ENCODE data around the gene USP9Y. TPM values are rescaled to one million over a fixed set of nuclear protein-coding genes. Genes with fewer than 3 reads are reported as not detected.
"Not testable (repeated sequence)": the region's sequence is repeated elsewhere in the genome, so short reads cannot be mapped to it uniquely, and the experiment has no call there.

The USP9Y gene, protein sequence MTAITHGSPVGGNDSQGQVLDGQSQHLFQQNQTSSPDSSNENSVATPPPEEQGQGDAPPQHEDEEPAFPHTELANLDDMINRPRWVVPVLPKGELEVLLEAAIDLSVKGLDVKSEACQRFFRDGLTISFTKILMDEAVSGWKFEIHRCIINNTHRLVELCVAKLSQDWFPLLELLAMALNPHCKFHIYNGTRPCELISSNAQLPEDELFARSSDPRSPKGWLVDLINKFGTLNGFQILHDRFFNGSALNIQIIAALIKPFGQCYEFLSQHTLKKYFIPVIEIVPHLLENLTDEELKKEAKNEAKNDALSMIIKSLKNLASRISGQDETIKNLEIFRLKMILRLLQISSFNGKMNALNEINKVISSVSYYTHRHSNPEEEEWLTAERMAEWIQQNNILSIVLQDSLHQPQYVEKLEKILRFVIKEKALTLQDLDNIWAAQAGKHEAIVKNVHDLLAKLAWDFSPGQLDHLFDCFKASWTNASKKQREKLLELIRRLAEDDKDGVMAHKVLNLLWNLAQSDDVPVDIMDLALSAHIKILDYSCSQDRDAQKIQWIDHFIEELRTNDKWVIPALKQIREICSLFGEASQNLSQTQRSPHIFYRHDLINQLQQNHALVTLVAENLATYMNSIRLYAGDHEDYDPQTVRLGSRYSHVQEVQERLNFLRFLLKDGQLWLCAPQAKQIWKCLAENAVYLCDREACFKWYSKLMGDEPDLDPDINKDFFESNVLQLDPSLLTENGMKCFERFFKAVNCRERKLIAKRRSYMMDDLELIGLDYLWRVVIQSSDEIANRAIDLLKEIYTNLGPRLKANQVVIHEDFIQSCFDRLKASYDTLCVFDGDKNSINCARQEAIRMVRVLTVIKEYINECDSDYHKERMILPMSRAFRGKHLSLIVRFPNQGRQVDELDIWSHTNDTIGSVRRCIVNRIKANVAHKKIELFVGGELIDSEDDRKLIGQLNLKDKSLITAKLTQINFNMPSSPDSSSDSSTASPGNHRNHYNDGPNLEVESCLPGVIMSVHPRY (N-terminal part only)
- total RNA-seq (2014; rRNA removed; shearing (Covaris generic)), result not detected in 2 replicates

DNA sequence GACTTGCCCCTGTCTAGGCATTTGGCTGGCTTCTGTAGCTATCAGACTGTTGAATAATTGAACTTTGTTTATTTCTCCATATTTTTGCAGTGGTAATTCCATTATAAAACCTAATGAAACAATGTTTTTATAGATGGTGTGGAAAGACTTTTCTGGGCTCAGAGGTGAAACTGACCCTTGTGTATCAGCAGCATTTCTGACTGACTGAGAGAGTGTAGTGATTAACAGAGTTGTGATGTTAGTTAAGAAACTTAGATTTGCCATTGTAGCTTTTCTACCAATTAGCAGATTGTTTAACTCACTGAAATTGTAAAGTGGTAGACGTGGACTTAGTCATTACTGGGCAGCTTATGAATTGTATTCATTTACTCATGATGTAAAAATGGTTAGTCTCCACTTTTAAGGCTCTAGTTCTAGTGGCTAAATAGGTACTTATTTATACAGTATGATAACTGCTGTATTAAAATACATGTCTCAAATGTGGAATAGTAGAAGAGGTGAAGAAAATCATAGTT is at the start of gene USP9Y:
TSS of gene USP9Y (plus strand) at position 51 of the 515 bp plus-strand sequence. CDS start 8,217 bp downstream, outside the sequence.
- no peak within 1 kb of the TSS for H3K4me3 ChIP-seq
- no peaks in the 10 kb centered on the region for H3K4me1 ChIP-seq
- DNase-seq, result no peak
- no peaks in the 10 kb centered on the region for H3K36me3 ChIP-seq
- no peaks in the 10 kb centered on the region for H3K27me3 ChIP-seq
- no peaks in the 10 kb centered on the region for H3K9me3 ChIP-seq (replicated peaks)
- no peak within 1 kb of the TSS for H3K27ac ChIP-seq

DNA sequence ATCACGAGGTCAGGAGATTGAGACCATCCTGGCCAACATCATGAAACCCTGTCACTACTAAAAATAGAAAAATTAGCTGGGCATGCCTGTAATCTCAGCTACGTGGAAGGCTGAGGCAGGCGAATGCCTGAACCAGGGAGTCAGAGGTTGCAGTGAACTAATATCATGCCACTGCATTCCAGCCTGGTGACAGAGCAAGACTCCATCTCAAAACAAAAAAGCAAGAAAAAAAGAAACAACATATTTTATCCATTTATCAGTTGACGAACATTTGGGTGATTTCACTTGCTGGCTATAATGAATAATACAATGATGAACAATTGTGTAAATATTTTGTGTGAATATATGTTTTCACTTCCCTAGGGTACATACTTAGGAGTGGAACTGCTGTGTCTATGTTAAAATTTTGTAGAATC is 49.4 kb upstream of the USP9Y start:
- DNase-seq, result no peak
- Histone ChIP-seq H3K4me3 (no peak overlapping the region), H3K36me3 (no peaks in the 10 kb centered on the region), H3K9me3 (replicated peaks) (no peaks in the 10 kb centered on the region), H3K27me3 (no peaks in the 10 kb centered on the region), H3K27ac (no peak overlapping the region), H3K4me1 (no peaks in the 10 kb centered on the region)

DNA sequence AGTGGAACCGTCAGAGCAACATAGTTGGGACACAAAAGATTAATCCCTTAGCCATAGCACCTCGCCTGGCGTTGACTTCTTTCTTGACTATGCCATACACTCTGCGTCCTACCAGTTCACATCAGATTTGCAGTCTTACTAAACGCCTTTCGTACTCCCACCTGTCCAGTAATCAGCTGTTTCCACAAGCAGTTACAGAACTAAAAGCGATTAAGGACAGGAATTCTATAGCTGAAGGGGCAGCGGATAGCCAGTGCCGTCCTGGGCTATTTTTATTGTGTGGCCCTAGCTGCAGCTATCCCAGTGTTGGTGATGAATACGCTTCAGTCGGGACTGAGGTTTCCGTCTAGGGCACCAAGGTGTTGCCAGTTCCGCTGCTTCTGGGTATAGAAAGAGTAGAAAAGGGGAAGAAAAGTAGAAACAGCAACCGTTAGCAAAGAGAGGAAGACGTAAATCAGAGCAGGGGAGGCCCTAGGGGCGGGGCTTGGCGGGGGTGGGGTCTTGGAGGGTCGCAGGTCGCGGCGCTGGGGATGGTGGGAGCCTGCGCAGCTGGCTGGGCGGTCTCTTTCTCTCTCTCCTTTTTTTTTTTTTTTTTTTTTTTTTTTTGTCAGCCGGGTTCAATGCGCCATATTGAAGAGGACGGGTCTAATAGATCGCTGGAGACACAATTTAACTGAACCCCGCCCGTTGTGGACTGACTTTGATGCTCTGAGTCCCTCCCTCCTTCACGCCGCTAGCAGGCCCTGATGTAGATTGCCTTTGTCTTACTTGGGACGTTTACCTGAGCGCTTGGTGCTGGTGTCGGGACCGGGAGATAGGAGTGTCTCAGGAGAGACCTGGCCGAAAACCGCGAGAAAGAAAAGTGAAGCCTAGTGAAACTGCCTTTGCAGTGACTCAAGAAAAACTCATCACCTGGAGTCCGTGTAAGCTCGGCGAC is 39.0 kb upstream of the USP9Y start:
- no peak overlapping the region for H3K4me3 ChIP-seq
- no peak overlapping the region for H3K27ac ChIP-seq
- no peaks in the 10 kb centered on the region for H3K4me1 ChIP-seq
- DNase-seq, result no peak
- no peaks in the 10 kb centered on the region for H3K36me3 ChIP-seq
- no peaks in the 10 kb centered on the region for H3K27me3 ChIP-seq
- no peaks in the 10 kb centered on the region for H3K9me3 ChIP-seq (replicated peaks)

- H3K27ac ChIP-seq, result no peak overlapping the region
- no peak overlapping the region for H3K4me3 ChIP-seq
- no peak for DNase-seq
These were observed 38.1 kb upstream of the USP9Y start for GRCh38 chrY:12662745-12663591.

GRCh38 chrY:12663845-12664244 is 37.2 kb upstream of the USP9Y start:
- H3K4me1 ChIP-seq; H3K36me3 ChIP-seq; DNase-seq; H3K9me3 ChIP-seq (replicated peaks); H3K27me3 ChIP-seq; H3K27ac ChIP-seq; H3K4me3 ChIP-seq: not testable (repeated sequence)

More at GRCh38 chrY:12662745-12663591, 38.1 kb upstream of the USP9Y start:
- Histone ChIP-seq H3K9me3 (replicated peaks) (no peaks in the 10 kb centered on the region), H3K27me3 (no peaks in the 10 kb centered on the region), H3K36me3 (no peaks in the 10 kb centered on the region), H3K4me1 (no peaks in the 10 kb centered on the region)

GRCh38 chrY:12678111-12678510 is 22.9 kb upstream of the USP9Y start:
- no peaks in the 10 kb centered on the region for H3K27me3 ChIP-seq
- no peak overlapping the region for H3K4me3 ChIP-seq
- DNase-seq, result no peak
- H3K36me3 ChIP-seq, result no peaks in the 10 kb centered on the region
- no peaks in the 10 kb centered on the region for H3K4me1 ChIP-seq
- H3K27ac ChIP-seq, result no peak overlapping the region
- H3K9me3 ChIP-seq (replicated peaks), result no peaks in the 10 kb centered on the region

DNA sequence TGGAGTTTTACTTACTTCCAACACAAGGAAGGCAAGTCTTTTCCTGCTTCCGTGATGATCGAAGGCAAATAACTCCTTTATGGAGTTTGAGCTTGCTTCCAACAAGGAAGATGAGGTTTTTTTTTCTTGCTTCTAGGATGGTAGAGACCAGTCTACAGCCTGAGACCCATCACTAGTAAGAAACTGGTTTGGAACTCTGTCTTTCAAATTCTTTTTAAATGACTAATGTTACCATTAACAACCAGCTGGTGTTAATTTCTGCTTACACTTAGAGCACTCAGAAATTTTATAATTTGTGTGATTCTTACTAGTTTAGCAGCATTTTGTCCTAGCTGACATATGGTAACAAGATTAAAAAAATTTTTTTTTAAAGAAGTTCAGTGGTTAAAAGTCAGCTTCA is 19.5 kb upstream of the USP9Y start:
- Histone ChIP-seq H3K27ac (no peak overlapping the region), H3K4me3 (no peak overlapping the region), H3K9me3 (replicated peaks) (no peaks in the 10 kb centered on the region), H3K4me1 (no peaks in the 10 kb centered on the region), H3K36me3 (no peaks in the 10 kb centered on the region), H3K27me3 (no peaks in the 10 kb centered on the region)
- no peak for DNase-seq

GRCh38 chrY:12688337-12688736 is 12.7 kb upstream of the USP9Y start:
- H3K27me3 ChIP-seq, result no peaks in the 10 kb centered on the region
- no peaks in the 10 kb centered on the region for H3K9me3 ChIP-seq (replicated peaks)
- H3K36me3 ChIP-seq, result no peaks in the 10 kb centered on the region
- no peak overlapping the region for H3K4me3 ChIP-seq
- no peak overlapping the region for H3K27ac ChIP-seq
- H3K4me1 ChIP-seq, result no peaks in the 10 kb centered on the region
- DNase-seq, result no peak

- H3K27me3 ChIP-seq, result no peaks in the 10 kb centered on the region
- no peak overlapping the region for H3K4me3 ChIP-seq
- no peak for DNase-seq
- no peaks in the 10 kb centered on the region for H3K9me3 ChIP-seq (replicated peaks)
- H3K36me3 ChIP-seq, result no peaks in the 10 kb centered on the region
- no peak overlapping the region for H3K27ac ChIP-seq
- no peaks in the 10 kb centered on the region for H3K4me1 ChIP-seq
These were observed 944 bp upstream of the USP9Y start for GRCh38 chrY:12700087-12700486.

DNA sequence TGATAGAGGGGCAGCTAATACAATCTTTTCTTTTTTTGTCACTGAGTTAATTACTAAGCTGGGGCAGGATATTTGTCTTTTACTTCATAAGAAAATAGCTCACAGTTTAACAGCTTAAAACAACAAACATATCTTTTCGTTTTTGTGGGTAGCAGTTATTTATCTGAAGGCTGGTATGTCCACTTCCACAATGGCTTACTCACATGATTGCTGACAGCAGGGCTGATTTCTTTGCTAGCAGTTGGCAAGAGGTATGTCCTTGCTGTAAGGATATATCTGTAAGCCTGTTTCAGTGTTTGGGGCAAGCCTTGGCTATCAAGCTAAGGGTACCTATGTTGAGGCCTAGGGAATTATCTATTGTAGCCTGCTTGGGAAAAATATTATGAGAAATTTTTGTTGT is 1.1 kb downstream of the USP9Y start:
- no peak overlapping the region for H3K27ac ChIP-seq
- no peaks in the 10 kb centered on the region for H3K36me3 ChIP-seq
- no peaks in the 10 kb centered on the region for H3K4me1 ChIP-seq
- H3K4me3 ChIP-seq, result no peak overlapping the region
- no peak for DNase-seq
- no peaks in the 10 kb centered on the region for H3K27me3 ChIP-seq
- H3K9me3 ChIP-seq (replicated peaks), result no peaks in the 10 kb centered on the region

DNA sequence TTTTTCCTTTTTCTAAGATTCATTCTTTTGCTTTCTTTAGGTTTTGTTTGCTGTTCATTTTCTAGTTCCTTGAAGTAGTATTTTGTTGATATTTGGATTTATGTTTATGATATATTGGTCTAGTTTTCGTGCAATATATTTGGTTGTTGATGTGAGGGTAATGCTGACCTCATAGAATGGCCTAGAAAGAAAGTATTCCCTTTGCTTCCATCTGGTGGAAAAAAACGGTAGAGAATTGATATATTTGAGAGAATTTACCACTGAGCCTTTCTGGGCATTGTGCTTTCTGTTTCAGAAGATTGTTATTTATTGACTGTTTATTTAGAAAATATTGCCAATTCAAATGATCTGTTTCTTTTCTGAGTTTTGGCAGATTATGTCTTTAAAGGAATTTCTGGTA is 9.4 kb downstream of the USP9Y start:
- DNase-seq, result no peak
- no peaks in the 10 kb centered on the region for H3K36me3 ChIP-seq

DNA sequence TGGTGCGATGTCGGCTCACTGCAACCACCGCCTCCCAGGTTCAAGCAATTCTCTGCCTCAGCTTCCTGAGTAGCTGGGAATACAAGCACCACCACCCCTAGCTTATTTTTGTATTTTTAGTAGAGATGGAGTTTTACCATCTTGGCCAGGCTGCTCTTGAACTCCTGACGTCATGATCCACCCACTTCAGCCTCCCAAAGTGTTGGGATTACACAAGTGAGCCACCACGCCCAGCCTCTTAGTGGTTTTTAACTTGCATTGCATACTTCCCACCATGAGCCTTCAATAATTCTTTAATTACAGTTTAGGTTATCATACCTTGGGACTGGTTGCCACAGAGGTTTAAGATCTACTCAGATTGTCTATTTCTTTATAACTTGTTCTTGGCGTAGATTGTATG is 14.3 kb downstream of the USP9Y start:
- no peak for DNase-seq
- H3K36me3 ChIP-seq, result no peaks in the 10 kb centered on the region
- H3K27me3 ChIP-seq, result no peaks in the 10 kb centered on the region
- no peak overlapping the region for H3K27ac ChIP-seq
- no peak overlapping the region for H3K4me3 ChIP-seq
- H3K4me1 ChIP-seq, result no peaks in the 10 kb centered on the region
- H3K9me3 ChIP-seq (replicated peaks), result no peaks in the 10 kb centered on the region

More for the DNA sequence above, 9.4 kb downstream of the USP9Y start:
- no peaks in the 10 kb centered on the region for H3K27me3 ChIP-seq
- no peaks in the 10 kb centered on the region for H3K4me1 ChIP-seq
- no peaks in the 10 kb centered on the region for H3K9me3 ChIP-seq (replicated peaks)
- no peak overlapping the region for H3K4me3 ChIP-seq
- no peak overlapping the region for H3K27ac ChIP-seq

- no peaks in the 10 kb centered on the region for H3K9me3 ChIP-seq (replicated peaks)
These were observed 28.7 kb downstream of the USP9Y start for GRCh38 chrY:12729746-12730145.

More at GRCh38 chrY:12729746-12730145, 28.7 kb downstream of the USP9Y start:
- H3K4me1 ChIP-seq, result no peaks in the 10 kb centered on the region
- no peak overlapping the region for H3K27ac ChIP-seq
- H3K36me3 ChIP-seq, result no peaks in the 10 kb centered on the region
- H3K27me3 ChIP-seq, result no peaks in the 10 kb centered on the region
- DNase-seq, result no peak
- no peak overlapping the region for H3K4me3 ChIP-seq
